ENCODE data around the gene ZC3H12A.
A peak's percentile ranks its signal among the peaks of the same experiment; 100 is the strongest.

The ZC3H12A gene

DNA sequence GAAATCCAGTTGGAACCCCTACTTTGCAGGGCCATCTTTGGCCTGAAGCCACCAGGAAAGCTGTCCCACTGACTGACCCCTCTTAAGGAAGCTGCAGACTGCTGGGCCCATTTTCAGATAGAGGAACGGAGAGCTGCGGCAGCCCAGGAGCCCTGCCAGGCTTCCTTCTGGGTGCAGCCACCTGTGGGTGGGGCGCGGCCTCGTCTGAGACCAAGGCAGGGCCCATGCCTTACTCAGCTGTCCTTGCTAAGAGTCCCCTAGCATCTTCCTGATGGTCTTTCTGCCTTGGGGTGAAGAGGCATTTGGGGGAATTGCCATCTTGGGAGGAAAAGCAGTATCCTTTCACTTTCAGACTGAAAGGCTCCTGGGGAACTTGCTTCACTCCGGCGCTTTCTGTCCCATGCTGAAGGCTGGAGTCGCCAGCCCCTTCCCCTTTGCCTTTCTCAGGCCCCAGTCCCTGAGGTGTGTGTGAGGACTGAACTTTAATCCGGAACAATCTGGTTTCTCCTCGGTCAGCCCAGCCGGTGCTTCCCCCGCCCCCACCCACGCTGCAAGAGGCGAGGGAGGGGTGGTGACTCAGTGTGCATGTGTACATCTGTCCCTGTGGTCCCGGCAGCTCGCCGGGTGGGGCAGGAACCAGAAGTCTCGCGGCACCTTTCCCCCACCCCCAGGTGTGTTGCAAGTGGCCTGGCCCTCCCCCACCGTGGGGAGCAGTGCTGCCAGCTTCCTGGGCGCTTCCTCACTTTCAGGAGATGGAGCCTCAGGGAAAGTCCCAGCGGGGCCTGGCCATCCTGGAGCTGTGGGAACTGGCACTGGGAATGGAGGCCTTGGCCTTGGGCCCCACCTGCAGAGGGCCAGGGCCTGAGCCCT is 5.1 kb downstream of the ZC3H12A start:
- peak overlapping the region; percentile 99 for H3K4me2 ChIP-seq (ENCODE audit: low read length)
- no peak for TF ChIP-seq EZH2phosphoT487 (IDR thresholded peaks at IDR 0.05; ENCODE audit: low read depth)
- TF ChIP-seq, protein P1, sequence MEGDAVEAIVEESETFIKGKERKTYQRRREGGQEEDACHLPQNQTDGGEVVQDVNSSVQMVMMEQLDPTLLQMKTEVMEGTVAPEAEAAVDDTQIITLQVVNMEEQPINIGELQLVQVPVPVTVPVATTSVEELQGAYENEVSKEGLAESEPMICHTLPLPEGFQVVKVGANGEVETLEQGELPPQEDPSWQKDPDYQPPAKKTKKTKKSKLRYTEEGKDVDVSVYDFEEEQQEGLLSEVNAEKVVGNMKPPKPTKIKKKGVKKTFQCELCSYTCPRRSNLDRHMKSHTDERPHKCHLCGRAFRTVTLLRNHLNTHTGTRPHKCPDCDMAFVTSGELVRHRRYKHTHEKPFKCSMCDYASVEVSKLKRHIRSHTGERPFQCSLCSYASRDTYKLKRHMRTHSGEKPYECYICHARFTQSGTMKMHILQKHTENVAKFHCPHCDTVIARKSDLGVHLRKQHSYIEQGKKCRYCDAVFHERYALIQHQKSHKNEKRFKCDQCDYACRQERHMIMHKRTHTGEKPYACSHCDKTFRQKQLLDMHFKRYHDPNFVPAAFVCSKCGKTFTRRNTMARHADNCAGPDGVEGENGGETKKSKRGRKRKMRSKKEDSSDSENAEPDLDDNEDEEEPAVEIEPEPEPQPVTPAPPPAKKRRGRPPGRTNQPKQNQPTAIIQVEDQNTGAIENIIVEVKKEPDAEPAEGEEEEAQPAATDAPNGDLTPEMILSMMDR (IDR thresholded peaks at IDR 0.05; ENCODE audit: low read depth, low read length), result no peak
- no peak overlapping the region for H2AFZ ChIP-seq (ENCODE audit: low read depth, low read length)
- H3K27me3 ChIP-seq (ENCODE audit: low read depth, low read length), result no peaks in the 10 kb centered on the region
- H3K9me3 ChIP-seq (ENCODE audit: insufficient read depth, low read length), result no peaks in the 10 kb centered on the region
- peak overlapping the region; percentile 94 for H3K4me3 ChIP-seq (ENCODE audit: low read length)
- peak overlapping the region; percentile 98 for H3K27ac ChIP-seq (ENCODE audit: low read length)
- H4K20me1 ChIP-seq (ENCODE audit: insufficient read depth, low read length), result peaks cover 63% of the 10 kb centered on the region
- peak overlapping the region; percentile 87 for H3K9ac ChIP-seq (ENCODE audit: low read length)
- peaks cover 23% of the 10 kb centered on the region for H3K4me1 ChIP-seq (ENCODE audit: low read length)
- peaks cover 76% of the 10 kb centered on the region for H3K79me2 ChIP-seq (ENCODE audit: low read length)
- H3K36me3 ChIP-seq (replicated peaks; ENCODE audit: low read depth, low read length), result peaks cover 76% of the 10 kb centered on the region

DNA sequence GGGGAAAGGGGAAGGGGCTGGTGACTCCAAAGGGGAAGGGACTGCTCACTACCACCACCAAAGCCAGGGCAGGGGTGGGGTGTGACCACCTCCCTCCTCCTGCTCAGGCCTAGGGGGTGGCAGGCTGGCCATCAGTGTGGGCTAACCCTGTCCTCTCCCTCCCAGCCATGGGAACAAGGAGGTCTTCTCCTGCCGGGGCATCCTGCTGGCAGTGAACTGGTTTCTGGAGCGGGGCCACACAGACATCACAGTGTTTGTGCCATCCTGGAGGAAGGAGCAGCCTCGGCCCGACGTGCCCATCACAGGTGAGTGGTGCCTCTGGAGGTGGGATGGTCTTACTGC is 5.7 kb downstream of the ZC3H12A start:
- no peaks in the 10 kb centered on the region for H3K27me3 ChIP-seq (ENCODE audit: low read depth, low read length)
- H3K9me3 ChIP-seq (ENCODE audit: insufficient read depth, low read length), result no peaks in the 10 kb centered on the region
- H3K27ac ChIP-seq (ENCODE audit: low read length), result peak overlapping the region; percentile 98
- H3K79me2 ChIP-seq (ENCODE audit: low read length), result peaks cover 70% of the 10 kb centered on the region
- peak overlapping the region; percentile 99 for H3K4me2 ChIP-seq (ENCODE audit: low read length)
- H4K20me1 ChIP-seq (ENCODE audit: insufficient read depth, low read length), result peaks cover 63% of the 10 kb centered on the region
- H3K9ac ChIP-seq (ENCODE audit: low read length), result peak overlapping the region; percentile 87; the same call in 1 of the 2 replicates
- no peak overlapping the region for H2AFZ ChIP-seq (ENCODE audit: low read depth, low read length)
- no peak for TF ChIP-seq EZH2phosphoT487 (IDR thresholded peaks at IDR 0.05; ENCODE audit: low read depth)
- H3K4me1 ChIP-seq (ENCODE audit: low read length), result peaks cover 23% of the 10 kb centered on the region
- peak overlapping the region; percentile 94 for H3K4me3 ChIP-seq (ENCODE audit: low read length)
- H3K36me3 ChIP-seq (replicated peaks; ENCODE audit: low read depth, low read length), result peaks cover 76% of the 10 kb centered on the region

DNA sequence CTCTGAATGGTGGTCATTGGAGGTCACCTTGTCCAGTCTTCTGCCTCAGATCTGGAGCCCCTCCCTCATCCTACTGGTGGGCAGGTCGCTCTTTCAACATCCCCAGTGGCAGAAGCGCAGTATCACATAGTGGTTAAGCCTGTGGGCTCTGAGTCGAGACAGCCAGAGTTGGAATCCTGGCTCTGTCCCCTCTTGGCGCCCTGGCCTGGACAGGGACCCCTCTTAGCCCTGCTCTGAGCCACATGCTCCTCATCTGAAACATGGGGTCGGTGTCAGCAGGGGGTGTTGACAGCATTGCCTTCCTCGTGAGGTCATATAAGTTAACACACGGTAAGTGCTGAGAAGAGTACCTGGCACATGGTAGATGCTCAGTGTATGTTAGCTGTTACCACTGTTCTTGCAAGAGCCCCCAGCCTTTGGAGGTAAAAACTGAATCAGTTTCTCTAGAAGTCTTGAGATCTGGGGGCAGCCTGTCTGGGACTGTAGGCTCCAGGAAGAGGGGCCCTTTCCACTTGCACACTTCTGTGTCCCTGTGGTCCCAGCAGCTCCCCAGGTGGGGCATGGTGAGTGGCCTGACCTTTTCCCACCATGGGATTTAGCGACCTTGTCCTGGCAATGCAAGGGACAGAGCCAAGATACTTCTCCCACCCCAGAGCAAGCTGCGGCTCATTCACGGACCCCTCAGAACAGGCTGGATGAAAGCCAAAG is 6.4 kb downstream of the ZC3H12A start:
- no peaks in the 10 kb centered on the region for H3K9me3 ChIP-seq (ENCODE audit: insufficient read depth, low read length)
- peaks cover 23% of the 10 kb centered on the region for H3K4me1 ChIP-seq (ENCODE audit: low read length)
- TF ChIP-seq, protein P1 (IDR thresholded peaks at IDR 0.05; ENCODE audit: low read depth, low read length), result no peak
- no peak for TF ChIP-seq EZH2phosphoT487 (IDR thresholded peaks at IDR 0.05; ENCODE audit: low read depth)
- H3K4me2 ChIP-seq (ENCODE audit: low read length), result no peak overlapping the region
- no peak overlapping the region for H2AFZ ChIP-seq (ENCODE audit: low read depth, low read length)
- H3K4me3 ChIP-seq (ENCODE audit: low read length), result no peak overlapping the region
- peaks cover 63% of the 10 kb centered on the region for H3K79me2 ChIP-seq (ENCODE audit: low read length)
- H3K36me3 ChIP-seq (replicated peaks; ENCODE audit: low read depth, low read length), result peaks cover 71% of the 10 kb centered on the region
- H3K9ac ChIP-seq (ENCODE audit: low read length), result no peak overlapping the region
- H4K20me1 ChIP-seq (ENCODE audit: insufficient read depth, low read length), result peaks cover 63% of the 10 kb centered on the region
- H3K27ac ChIP-seq (ENCODE audit: low read length), result peak overlapping the region; percentile 98; the same call in 1 of the 2 replicates
- H3K27me3 ChIP-seq (ENCODE audit: low read depth, low read length), result no peaks in the 10 kb centered on the region

DNA sequence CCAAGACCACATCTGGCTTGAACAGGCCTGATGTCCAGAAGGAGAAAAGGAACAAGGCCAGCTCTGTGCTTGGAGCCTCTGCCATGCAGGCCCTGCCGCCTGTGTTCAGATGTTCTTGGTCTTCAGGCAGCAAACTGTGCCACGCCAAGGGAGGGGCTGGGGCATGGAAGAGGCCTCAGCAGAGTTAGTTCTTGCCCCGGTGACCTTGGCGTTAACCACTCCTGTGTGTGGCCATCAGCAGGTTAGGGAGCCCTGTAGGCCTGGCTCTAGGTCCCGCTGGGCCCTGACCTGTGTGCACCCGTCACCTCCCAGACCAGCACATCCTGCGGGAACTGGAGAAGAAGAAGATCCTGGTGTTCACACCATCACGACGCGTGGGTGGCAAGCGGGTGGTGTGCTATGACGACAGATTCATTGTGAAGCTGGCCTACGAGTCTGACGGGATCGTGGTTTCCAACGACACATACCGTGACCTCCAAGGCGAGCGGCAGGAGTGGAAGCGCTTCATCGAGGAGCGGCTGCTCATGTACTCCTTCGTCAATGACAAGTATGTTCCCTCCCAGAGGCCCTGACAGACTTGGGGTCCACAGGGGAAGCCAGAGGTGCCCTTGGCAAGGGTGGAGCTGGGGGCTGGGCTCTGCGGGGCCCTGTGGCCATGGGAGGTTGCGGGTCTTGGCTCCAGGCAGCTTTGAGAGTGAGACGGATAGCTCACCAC is 7.1 kb downstream of the ZC3H12A start:
- TF ChIP-seq, protein P1 (IDR thresholded peaks at IDR 0.05; ENCODE audit: low read depth, low read length), result no peak
- TF ChIP-seq EZH2phosphoT487 (IDR thresholded peaks at IDR 0.05; ENCODE audit: low read depth), result no peak
- H3K4me3 ChIP-seq (ENCODE audit: low read length), result no peak overlapping the region
- peaks cover 63% of the 10 kb centered on the region for H4K20me1 ChIP-seq (ENCODE audit: insufficient read depth, low read length)
- H3K4me2 ChIP-seq (ENCODE audit: low read length), result no peak overlapping the region
- no peak overlapping the region for H3K9ac ChIP-seq (ENCODE audit: low read length)
- H3K9me3 ChIP-seq (ENCODE audit: insufficient read depth, low read length), result no peaks in the 10 kb centered on the region
- H3K79me2 ChIP-seq (ENCODE audit: low read length), result peaks cover 56% of the 10 kb centered on the region
- no peak overlapping the region for H3K27ac ChIP-seq (ENCODE audit: low read length)
- H2AFZ ChIP-seq (ENCODE audit: low read depth, low read length), result no peak overlapping the region
- peaks cover 64% of the 10 kb centered on the region for H3K36me3 ChIP-seq (replicated peaks; ENCODE audit: low read depth, low read length)
- no peaks in the 10 kb centered on the region for H3K27me3 ChIP-seq (ENCODE audit: low read depth, low read length)
- peaks cover 23% of the 10 kb centered on the region for H3K4me1 ChIP-seq (ENCODE audit: low read length)
